ENCODE measurements around the gene YBX2. TPM values are rescaled to one million over a fixed set of nuclear protein-coding genes. Genes with fewer than 3 reads are reported as not detected.
"Not testable (repeated sequence)": the region's sequence is repeated elsewhere in the genome, so short reads cannot be mapped to it uniquely, and the experiment has no call there.

The YBX2 gene
- total RNA-seq: 1 to 10 TPM in 3 of 4 donors, under 1 TPM in 1; 0.17 to 8.0 (median 2.4) TPM

DNA sequence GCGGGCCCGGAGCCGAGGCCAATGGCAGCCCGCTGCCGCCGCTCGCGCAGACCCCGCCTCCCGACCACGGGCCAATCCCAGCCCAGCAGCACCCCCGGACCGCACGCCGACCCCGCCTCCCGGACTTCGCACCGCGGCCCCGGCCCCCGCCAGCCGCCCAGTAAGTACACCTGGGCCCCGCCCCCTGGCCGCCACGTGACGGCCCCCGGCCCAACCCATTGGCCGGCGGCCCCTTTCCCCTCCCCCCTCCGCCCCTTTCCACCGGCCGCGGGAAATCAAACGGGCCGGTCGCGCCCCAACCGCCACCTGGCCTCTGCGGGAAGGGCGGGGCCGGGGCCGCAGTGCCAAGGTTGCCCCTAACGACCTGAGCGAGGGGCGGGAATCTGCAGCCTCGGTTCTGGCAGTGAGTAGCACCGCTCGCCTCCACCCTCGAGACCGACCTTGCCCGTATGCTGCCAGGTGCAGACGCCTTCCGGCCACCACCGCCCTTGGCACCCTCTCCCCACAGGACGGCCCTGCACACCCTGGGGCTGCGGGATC, at the start of gene YBX2:
TSS of gene YBX2 (minus strand) at position 26 of the 540 bp plus-strand sequence. CDS start 139 bp downstream, outside the sequence.
- no peak within 1 kb of the TSS for H3K4me3 ChIP-seq (ENCODE audit: low read depth, poor library complexity, severe bottlenecking)
- peak in 1 of 2 donors; percentile 94 for DNase-seq (ENCODE audit: low spot score in 2 of 2)
- TF ChIP-seq, protein P1, sequence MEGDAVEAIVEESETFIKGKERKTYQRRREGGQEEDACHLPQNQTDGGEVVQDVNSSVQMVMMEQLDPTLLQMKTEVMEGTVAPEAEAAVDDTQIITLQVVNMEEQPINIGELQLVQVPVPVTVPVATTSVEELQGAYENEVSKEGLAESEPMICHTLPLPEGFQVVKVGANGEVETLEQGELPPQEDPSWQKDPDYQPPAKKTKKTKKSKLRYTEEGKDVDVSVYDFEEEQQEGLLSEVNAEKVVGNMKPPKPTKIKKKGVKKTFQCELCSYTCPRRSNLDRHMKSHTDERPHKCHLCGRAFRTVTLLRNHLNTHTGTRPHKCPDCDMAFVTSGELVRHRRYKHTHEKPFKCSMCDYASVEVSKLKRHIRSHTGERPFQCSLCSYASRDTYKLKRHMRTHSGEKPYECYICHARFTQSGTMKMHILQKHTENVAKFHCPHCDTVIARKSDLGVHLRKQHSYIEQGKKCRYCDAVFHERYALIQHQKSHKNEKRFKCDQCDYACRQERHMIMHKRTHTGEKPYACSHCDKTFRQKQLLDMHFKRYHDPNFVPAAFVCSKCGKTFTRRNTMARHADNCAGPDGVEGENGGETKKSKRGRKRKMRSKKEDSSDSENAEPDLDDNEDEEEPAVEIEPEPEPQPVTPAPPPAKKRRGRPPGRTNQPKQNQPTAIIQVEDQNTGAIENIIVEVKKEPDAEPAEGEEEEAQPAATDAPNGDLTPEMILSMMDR (IDR thresholded peaks at IDR 0.05): no peak
- no peak for TF ChIP-seq POLR2A (IDR thresholded peaks at IDR 0.05)
- 1% methylated on average over 24 to 27 of the region's 57 CpGs for WGBS, 2 donors
- intact Hi-C loops (cut with DNase I; ENCODE audit: low total_unique reads): no loop called here

DNA sequence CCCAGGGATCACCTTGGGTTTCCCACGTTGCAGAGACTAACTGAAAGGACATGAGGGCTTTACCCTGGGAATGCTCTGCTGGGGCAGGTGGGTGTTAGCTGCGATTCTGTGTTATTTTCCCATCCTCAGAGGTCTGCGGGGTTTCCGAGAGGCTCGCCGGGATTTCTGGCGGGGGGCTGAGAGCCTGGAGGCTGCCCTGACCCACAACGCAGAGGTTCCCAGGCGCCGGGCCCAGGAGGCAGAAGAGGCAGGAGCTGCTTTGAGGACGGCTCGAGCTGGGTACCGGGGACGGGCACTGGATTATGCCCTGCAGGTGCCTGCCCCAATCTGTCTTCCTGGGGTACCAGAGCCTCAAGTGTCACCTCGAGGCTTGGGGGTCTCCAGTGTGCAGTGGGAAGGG, 48.8 kb upstream of the YBX2 start:
- no peak for TF ChIP-seq POLR2A (IDR thresholded peaks at IDR 0.05)
- TF ChIP-seq, protein P1 (IDR thresholded peaks at IDR 0.05): no peak
- intact Hi-C loops (cut with DNase I; ENCODE audit: low total_unique reads): loop anchor here (2.0 kb wide), 1 partner anchor 62 kb away; the partner anchor contains the start of gene SLC2A4
- H3K4me3 ChIP-seq (ENCODE audit: low read depth, poor library complexity, severe bottlenecking): no peak overlapping the region
- WGBS, 2 donors: 60 to 66% methylated on average over 9 to 14 of the region's 15 CpGs
- no peak for DNase-seq (ENCODE audit: low spot score in 2 of 2)

DNA sequence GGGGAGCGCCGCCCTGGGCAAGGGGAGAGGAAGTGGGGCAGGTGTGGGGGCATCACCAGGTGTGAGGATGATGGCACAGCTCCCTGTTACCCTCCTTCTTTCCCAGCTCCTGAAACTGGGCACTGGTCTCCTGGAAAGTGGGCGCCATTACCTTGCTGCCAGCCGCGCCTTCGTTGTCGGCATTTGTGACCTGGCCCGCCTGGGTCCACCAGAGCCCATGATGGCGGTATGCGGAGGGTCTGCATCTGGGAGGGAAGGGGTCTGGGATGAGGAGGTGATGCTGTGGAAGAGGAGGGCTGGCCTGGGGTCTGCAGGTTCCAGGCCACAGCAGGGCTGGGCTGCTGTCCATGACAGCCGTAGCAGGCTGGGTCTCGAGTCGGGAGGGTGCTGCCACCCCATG, 47.4 kb upstream of the YBX2 start:
- TF ChIP-seq, protein P1 (IDR thresholded peaks at IDR 0.05): no peak
- no peak for TF ChIP-seq POLR2A (IDR thresholded peaks at IDR 0.05)
- no peak for DNase-seq (ENCODE audit: low spot score in 2 of 2)
- intact Hi-C loops (cut with DNase I; ENCODE audit: low total_unique reads): loop anchor here (2.0 kb wide), 1 partner anchor 61 kb away; the partner anchor contains the start of gene SLC2A4
- H3K4me3 ChIP-seq (ENCODE audit: low read depth, poor library complexity, severe bottlenecking): no peak overlapping the region
- WGBS, 2 donors: 86 to 93% methylated on average over 9 to 13 of the region's 13 CpGs

DNA sequence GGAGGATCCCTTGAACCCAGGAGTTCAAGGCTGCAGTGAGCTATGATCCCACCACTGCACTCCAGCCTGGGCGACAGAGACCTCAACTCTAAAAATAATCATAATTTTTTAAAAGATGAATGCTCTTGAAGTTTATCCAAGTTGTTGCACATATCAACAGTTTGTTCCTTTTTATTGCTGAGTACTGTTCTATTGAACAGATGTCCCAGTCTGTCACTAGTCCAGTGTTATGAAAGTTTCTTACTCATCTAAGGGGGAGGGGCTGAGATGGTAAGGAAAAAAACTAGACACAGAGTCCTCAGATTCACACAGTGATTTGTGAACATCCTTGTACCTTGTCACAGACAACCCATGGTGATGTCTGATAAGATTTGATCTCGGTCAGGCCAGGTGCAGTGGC, 45.7 kb upstream of the YBX2 start:
- TF ChIP-seq, protein P1 (IDR thresholded peaks at IDR 0.05): no peak
- no peak for TF ChIP-seq POLR2A (IDR thresholded peaks at IDR 0.05)
- DNase-seq (ENCODE audit: low spot score in 2 of 2): no peak
- intact Hi-C loops (cut with DNase I; ENCODE audit: low total_unique reads): no loop called here
- WGBS, 2 donors: 72 to 73% methylated on average over 2 of the region's 2 CpGs
- no peak overlapping the region for H3K4me3 ChIP-seq (ENCODE audit: low read depth, poor library complexity, severe bottlenecking)

DNA sequence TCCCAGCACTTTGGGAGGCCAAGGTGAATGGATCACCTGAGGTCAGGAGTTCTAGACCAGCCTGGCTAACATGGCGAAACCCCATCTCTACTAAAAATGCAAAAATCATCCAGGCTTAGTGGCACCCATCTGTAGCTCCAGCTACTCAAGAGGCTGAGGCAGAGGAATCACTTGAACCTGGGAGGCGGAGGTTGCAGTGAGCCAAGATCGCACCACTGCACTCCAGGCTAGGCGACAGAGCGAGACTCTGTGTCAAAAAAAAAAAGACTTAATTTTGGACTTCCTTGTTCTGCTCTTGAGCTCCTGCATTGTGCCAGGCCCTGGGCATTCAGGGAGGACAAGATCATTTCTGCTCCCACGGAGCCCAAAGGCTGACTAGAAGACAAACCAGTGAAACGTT, 43.2 kb upstream of the YBX2 start:
- intact Hi-C loops (cut with DNase I; ENCODE audit: low total_unique reads); DNase-seq (ENCODE audit: low spot score in 2 of 2); H3K4me3 ChIP-seq (ENCODE audit: low read depth, poor library complexity, severe bottlenecking): not testable (repeated sequence)
- WGBS, 2 donors: 71 to 76% methylated on average over 7 of the region's 7 CpGs

DNA sequence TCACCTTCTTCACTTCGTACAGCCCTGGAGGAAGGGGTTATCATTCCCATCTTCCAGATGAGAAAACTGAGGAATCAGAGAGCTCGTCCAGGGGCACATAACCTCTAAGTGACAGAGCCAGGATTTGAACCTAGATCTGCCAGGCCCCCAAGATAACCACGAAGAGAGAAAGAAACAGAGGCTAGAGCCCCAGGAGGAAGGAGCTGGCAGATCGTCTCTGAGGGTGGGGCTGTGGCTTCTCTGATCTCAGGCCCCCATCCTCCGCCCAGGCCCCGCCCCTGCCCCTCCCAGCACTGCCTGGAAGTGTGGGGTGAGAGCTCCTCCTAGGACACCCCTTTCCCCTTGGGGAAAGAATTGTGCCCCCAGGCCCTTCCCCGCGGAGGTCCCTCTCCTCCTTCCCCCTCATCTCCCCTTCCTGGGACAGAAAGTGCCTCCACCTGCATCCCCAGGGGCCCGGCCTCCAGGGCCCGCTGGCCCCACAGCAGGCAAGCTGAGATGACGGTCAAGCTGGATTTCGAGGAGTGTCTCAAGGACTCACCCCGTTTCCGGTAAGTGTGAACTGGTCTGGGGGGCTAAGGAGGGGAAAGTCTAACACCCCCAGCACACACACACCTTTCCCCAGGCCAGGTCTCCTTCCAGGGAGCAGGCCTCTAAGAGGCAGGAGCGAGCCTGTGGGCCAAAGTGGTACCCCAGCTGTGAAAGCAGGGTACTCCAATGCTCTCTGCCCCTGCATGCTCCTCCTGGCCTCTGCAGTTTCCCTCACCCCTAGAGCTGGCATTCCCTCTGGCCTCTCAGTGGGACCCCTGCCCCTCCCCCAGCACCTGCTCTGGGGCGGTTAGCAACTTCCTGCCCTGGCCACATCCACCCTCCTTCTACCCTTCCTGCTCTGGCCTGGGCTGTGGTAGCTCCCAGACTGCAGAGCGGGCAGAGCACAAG, 42.1 kb upstream of the YBX2 start, which contains the start of gene ACAP1:
TSS of gene ACAP1 (plus strand) at position 290 of the 936 bp plus-strand sequence. CDS start at position 496, 206 bp downstream.
- 39 to 44% methylated on average over 16 to 17 of the region's 17 CpGs for WGBS, 2 donors
- TF ChIP-seq, protein P1 (IDR thresholded peaks at IDR 0.05): no peak
- no peak for TF ChIP-seq POLR2A (IDR thresholded peaks at IDR 0.05)
- intact Hi-C loops (cut with DNase I; ENCODE audit: low total_unique reads): no loop called here
- no peak within 1 kb of the TSS for H3K4me3 ChIP-seq (ENCODE audit: low read depth, poor library complexity, severe bottlenecking)
- no peak for DNase-seq (ENCODE audit: low spot score in 2 of 2)

DNA sequence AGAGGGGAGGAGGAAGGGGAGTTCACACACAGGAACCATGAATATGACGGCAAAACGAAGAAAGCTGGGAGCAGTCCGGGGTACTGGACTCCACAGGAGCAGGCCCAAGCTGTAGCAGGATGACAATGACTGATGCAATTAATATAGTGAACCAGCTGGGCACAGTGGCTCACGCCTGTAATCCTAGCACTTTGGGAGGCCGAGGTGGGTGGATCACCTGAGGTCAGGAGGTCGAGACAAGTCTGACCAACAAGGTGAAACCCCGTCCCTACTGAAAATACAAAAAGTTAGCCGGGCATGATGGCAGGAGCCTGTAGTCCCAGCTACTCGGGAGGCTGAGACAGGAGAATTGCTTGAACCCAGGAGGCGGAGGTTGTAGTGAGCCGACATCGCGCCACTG, 41.3 kb upstream of the YBX2 start:
- 75 to 83% methylated on average over 13 of the region's 13 CpGs for WGBS, 2 donors
- intact Hi-C loops (cut with DNase I; ENCODE audit: low total_unique reads); DNase-seq (ENCODE audit: low spot score in 2 of 2); H3K4me3 ChIP-seq (ENCODE audit: low read depth, poor library complexity, severe bottlenecking): not testable (repeated sequence)
